ENCODE measurements around the gene PCSK6.

- no peak for TF ChIP-seq POLR2A (IDR thresholded peaks at IDR 0.05; ENCODE audit: low read length)
- TF ChIP-seq GATA1 (IDR thresholded peaks at IDR 0.05; ENCODE audit: low read depth, low read length) = no peak
Measured at GRCh38 chr15:101534376-101534970, 45.0 kb upstream of the PCSK6 start.

All from erythroblast (primary cell).